COLO668 (cell line): ENCODE measurements around the gene AMBP.
"Not testable (repeated sequence)": the region's sequence is repeated elsewhere in the genome, so short reads cannot be mapped to it uniquely, and the experiment has no call there.

Experiments used
- DNase-seq: peaks from one replicate; lab custom pipeline; 2025; ENCODE audit not compliant: unreplicated experiment; lab: John Stamatoyannopoulos, UW

The AMBP gene

GRCh38 chr9:114053246-114054005 lies 24.7 kb downstream of the AMBP start:
- DNase-seq: peak; percentile 6

DNA sequence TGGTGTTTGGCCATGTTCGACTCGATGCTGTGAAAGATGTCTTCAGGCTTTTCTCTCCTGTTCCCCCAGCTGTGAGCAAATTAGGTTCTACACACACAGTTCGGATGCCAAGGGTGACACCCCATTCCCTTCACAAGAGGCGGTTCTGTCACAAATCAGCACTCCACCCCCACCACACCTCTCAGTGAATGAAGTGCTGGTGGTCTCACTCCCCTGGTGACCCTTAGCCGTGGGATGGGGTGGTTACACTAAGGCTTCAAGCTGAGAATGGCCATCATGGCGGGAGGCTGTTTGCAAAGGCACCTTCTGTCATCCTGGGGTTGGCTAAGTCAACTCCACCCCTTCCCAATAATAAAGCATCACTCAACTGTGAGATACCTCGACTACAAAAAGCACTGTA lies 26.4 kb downstream of the AMBP start:
- no peak for DNase-seq

DNA sequence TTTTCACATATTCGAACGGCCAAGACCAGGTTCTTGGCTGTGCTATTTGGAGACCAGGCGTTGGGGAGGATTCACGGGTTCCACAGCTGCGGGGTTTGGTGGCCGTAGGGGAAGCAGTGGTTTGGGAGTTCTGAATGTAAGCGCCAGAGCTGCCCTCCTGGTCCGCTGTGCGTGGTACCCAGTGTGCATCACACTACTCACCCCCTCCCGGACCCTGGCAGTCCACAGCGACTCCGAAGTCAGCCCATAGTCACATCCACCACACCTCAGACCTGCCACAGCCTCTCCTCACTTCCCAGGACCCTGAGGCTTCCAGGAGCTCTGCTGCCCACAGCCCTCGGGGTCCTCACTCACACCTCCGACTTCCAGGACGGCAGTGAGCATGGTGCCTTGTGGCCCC lies 26.8 kb downstream of the AMBP start:
- DNase-seq: no peak

DNA sequence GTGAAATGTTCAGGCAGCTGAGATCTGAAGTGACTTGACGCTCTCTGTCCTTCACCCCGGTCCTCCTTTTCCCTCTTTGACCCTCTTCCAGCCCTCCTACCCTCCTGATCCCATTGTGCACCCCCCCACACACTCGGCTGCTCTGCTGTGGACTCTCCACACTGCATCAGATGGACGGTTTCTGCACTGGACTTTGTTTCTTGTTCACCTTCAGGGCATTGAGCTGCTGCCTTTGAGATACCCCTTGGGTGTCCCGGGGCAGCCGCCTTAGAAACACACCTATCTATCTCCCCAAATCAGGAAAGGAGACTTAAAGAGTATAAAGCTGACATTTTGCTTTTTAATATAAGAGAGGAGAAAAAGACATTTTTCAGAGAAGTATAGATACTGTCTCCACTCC lies 27.5 kb downstream of the AMBP start:
- DNase-seq: no peak

DNA sequence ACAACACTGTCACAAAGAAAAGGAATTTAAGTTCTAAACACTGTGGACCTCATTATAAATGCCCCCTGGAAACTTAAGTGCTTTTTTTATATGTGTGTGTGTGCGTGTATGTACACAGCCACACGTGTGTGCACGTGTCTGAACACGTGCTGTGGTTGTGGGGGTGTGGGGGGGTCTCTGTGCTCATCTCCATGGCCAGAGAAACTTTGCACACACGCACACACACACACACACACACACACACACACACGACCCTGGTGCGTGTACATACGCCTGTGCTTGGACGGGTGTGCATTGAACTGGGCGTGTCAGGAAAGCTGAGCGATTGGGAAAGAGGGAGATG lies 27.9 kb downstream of the AMBP start:
- DNase-seq: no peak

DNA sequence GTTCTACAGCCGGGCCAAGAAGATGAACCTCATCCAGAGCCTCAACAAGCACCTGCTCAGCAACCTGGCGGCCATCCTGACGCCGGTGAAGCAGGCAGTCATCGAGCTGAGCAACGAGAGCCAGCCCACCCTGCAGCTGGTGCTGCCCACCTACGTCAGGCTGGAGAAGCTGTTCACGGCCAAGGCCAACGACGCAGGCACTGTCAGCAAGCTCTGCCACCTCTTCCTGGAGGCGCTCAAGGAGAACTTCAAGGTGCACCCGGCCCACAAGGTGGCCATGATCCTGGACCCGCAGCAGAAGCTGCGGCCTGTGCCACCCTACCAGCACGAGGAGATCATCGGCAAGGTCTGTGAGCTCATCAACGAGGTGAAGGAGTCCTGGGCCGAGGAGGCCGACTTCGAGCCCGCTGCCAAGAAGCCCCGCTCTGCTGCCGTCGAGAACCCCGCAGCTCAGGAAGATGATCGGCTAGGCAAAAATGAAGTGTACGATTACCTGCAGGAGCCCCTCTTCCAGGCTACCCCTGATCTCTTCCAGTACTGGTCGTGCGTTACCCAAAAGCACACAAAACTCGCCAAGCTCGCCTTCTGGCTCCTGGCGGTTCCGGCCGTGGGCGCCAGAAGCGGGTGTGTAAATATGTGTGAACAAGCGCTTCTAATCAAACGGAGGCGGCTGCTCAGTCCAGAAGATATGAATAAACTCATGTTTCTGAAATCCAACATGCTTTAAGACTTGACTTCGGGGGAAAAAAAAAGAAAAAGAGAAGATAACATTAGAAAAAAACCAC lies 28.5 kb downstream of the AMBP start:
- DNase-seq: no peak

DNA sequence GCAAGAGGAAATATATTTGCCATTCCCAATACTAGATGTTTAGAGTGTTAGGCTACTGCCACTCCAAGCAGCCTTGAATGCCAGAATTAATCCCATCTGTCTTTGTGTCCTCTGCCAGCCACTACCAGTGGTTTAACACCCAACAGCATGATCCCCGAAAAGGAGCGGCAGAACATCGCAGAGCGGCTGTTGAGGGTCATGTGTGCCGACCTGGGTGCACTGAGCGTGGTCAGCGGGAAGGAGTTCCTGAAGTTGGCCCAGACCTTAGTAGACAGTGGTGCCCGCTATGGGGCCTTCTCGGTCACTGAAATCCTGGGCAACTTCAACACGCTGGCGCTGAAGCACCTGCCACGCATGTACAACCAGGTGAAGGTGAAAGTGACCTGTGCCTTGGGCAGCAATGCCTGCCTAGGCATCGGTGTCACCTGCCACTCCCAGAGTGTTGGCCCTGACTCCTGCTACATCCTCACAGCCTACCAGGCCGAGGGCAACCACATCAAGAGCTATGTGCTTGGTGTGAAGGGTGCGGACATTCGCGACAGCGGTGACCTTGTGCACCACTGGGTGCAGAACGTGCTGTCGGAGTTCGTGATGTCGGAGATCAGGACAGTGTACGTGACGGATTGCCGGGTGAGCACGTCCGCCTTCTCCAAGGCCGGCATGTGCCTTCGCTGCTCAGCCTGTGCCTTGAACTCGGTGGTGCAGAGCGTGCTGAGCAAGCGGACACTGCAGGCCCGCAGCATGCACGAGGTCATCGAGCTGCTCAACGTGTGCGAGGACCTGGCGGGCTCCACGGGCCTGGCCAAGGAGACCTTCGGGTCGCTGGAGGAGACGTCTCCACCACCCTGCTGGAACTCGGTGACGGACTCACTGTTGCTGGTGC lies 29.3 kb downstream of the AMBP start:
- DNase-seq: no peak

DNA sequence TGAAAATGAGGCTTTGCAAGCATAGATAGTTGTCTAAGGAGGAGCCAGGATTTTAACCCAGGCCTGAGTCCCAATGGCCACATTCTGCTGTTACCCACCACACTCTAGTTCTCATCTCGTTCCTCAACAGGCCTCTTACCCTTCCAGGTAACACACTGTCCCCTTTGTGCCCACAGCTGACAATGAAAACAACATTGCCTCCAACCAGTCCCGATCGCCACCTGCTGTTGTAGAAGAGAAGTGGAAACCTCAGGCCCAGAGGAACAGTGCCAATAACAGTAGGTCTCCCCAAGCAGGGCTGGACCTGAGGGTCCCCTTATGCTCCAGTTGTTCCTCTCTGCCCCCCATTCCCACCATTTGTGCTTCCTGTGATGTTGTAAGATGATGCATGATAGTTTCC lies 30.4 kb downstream of the AMBP start:
- DNase-seq: peak; percentile 5

DNA sequence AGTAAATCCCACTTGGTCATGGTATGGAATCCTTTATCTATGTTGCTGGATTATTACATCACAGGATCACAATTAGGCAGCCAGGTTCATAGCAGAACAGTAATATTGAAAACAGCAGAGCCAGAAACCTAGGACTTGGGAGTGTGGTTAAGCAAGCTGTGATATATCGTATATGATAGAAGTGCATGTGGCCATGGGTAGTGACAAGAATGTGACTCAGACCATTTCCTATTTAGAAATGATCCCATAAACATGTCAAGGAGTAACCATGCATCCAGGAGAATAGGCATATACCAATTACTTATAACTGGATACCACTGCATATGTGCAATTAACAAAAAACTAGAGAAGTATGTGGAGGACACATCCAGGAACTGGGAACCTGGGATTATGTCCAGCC lies 31.2 kb downstream of the AMBP start:
- DNase-seq: no peak

GRCh38 chr9:114046237-114046755 lies 31.8 kb downstream of the AMBP start:
- DNase-seq: no peak

DNA sequence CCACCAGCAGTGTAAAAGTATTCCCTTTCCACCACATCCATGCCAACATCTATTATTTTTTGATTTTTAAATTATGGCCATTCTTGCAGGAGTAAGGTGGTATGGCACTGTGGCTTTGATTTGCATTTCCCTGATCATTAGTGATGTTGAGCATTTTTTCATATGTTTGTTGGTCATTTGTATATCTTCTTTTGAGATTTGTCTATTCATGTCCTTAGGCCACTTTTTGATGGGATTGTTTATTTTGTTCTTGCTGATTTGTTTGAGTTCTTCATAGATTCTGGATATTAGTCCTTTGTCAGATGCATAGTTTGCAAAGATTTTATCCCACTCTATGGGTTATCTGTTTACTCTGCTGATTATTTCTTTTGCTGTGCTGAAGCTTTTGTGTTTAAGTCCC lies 34.4 kb downstream of the AMBP start:
- not testable (repeated sequence) for DNase-seq

GRCh38 chr9:114039484-114039883 lies 38.6 kb downstream of the AMBP start:
- no peak for DNase-seq

- no peak for DNase-seq
These were observed 39.3 kb downstream of the AMBP start for GRCh38 chr9:114038724-114039313.

- no peak for DNase-seq
These were observed 40.0 kb downstream of the AMBP start for GRCh38 chr9:114037961-114038723.

- no peak for DNase-seq
These were observed 40.9 kb downstream of the AMBP start for GRCh38 chr9:114037249-114037648.

DNA sequence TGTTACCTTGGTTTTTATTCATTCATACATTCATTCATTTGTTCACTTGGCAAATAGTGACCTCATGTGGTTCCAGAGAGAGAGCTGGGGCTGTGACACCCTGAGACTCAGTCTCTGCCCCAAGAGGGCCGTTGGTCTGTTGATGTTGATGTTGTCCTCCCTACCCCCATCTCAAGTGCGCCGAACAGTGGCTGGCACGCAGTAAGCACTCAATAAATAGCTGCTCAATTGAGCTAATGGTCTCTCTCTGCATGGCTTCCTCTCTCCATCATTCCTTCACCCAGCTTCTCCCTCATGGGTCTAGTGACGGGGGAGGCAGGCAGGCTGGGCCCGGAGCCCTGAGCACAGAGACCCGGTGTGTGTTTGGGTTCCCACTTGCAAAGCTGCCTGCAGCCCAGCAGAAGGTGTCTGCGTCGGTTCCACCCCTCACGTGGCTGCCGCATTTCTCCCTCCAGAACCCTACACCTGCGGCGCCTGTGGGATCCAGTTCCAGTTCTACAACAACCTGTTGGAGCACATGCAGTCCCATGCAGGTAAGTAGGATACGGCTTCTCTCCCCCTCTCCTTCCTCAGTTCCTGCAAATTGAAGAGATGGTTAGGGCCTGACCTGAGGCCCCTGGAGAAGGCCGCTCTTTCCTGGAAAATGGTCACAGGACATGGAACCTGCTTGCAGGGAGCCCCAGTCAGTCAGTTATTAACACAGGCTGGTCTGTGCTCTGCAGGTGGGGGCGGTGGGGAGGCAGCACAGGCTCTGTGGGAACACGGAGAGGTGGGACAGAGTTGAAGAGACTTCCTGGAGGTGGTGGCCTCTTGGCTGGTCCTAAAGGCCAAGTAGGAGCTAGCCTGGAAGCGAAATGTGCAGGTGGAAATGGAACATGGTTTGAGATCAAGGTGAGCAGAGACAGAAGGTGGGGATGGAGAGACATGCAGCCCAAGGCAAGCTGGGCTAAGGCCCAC lies 42.0 kb downstream of the AMBP start:
- no peak for DNase-seq

GRCh38 chr9:114035221-114035844 lies 42.8 kb downstream of the AMBP start:
- no peak for DNase-seq

GRCh38 chr9:114034661-114035062 lies 43.4 kb downstream of the AMBP start:
- DNase-seq: no peak

DNA sequence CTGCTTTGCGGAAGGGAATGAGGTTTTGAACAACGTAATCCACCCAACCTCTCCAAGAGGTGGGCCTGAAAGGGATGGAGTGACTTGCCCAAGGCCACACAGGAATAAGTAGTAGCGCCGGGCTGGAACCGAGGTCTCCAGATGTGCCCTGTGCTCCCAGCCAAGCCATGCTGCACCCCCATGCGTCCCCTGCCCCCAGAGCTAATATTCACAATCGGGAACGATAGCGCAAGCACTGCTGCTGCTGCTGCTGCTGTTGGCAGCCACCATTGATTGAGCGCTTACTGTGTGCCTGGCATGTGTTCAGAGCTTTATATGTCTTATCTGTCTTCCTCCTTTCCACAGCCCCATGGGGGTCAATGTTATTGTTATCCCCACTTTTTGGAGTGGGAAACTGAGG lies 43.9 kb downstream of the AMBP start:
- DNase-seq: no peak
